ENCODE measurements around the gene VSTM4. TPM values are rescaled to one million over a fixed set of nuclear protein-coding genes. Genes with fewer than 3 reads are reported as not detected.

Gene VSTM4
- total RNA-seq, 2 experiments from 2014 or later, result 0.07 to 0.11 TPM

GRCh38 chr10:48983648-48984351, 131.5 kb downstream of the VSTM4 start:
- Mint-ChIP-seq H3K27ac (no peak overlapping the region), H3K36me3 (ENCODE audit: low read depth) (no peaks in the 10 kb centered on the region), H3K27me3 (no peaks in the 10 kb centered on the region), H3K4me1 (no peaks in the 10 kb centered on the region), H3K4me3 (no peak overlapping the region), H3K9me3 (ENCODE audit: low read depth) (no peaks in the 10 kb centered on the region)
- ATAC-seq (no peak), DNase-seq (no peak)
- intact Hi-C loops (cut with DNase I, micrococcal nuclease), result loop anchor here (5.0 to 10.0 kb wide), 3 partner anchors 134 to 529 kb away; partner anchors contain the start of gene VSTM4 (in 1 of the 2)
- CTCF ChIA-PET, result interaction anchor here (0.7 kb wide), 1 partner anchor 190 kb away, joined by 3 read pairs; no protein-coding TSS in a partner anchor
- POLR2A ChIA-PET, result no interaction called here

- Mint-ChIP-seq H3K4me3 (no peak overlapping the region), H3K36me3 (ENCODE audit: low read depth) (no peaks in the 10 kb centered on the region), H3K27me3 (no peaks in the 10 kb centered on the region), H3K27ac (no peak overlapping the region), H3K9me3 (ENCODE audit: low read depth) (no peaks in the 10 kb centered on the region), H3K4me1 (no peaks in the 10 kb centered on the region)
- intact Hi-C loops (cut with DNase I, micrococcal nuclease), result loop anchor here (5.0 to 10.0 kb wide), 3 partner anchors 135 to 530 kb away; partner anchors contain the start of gene VSTM4 (in 1 of the 2)
- ChIA-PET POLR2A (no interaction called here), CTCF (interaction anchor here (0.9 to 1.6 kb wide), 3 partner anchors 182 to 535 kb away, joined by 3 to 6 read pairs (median 4); no protein-coding TSS in a partner anchor)
- DNase-seq (no peak), ATAC-seq (no peak)
Measured at GRCh38 chr10:48982584-48982983, 132.7 kb downstream of the VSTM4 start.

- Mint-ChIP-seq H3K4me1 (no peaks in the 10 kb centered on the region), H3K27ac (no peak overlapping the region), H3K4me3 (no peak overlapping the region), H3K36me3 (ENCODE audit: low read depth) (no peaks in the 10 kb centered on the region), H3K27me3 (no peaks in the 10 kb centered on the region), H3K9me3 (ENCODE audit: low read depth) (no peaks in the 10 kb centered on the region)
- DNase-seq, result peak; percentile 69
- peak; percentile 80 for ATAC-seq
- intact Hi-C loops (cut with DNase I, micrococcal nuclease), result loop anchor here (1.0 to 10.0 kb wide), 7 partner anchors 136 to 531 kb away; partner anchors contain the start of gene VSTM4 (in 1 of the 2)
- CTCF ChIA-PET, result interaction anchor here (0.5 to 1.6 kb wide), 5 partner anchors 75 to 711 kb away, joined by 3 to 6 read pairs (median 3); no protein-coding TSS in a partner anchor
- POLR2A ChIA-PET, result no interaction called here
Measured at GRCh38 chr10:48981310-48981907, 133.9 kb downstream of the VSTM4 start.

GRCh38 chr10:48978318-48978717, 137.0 kb downstream of the VSTM4 start:
- H3K27me3 Mint-ChIP-seq, result peaks cover 2% of the 10 kb centered on the region
- no peak overlapping the region for H3K27ac Mint-ChIP-seq
- ChIA-PET POLR2A (no interaction called here), CTCF (interaction anchor here (1.5 kb wide), 1 partner anchor 19 kb away, joined by 4 read pairs; no protein-coding TSS in a partner anchor)
- ATAC-seq, result no peak
- H3K36me3 Mint-ChIP-seq (ENCODE audit: low read depth), result no peaks in the 10 kb centered on the region
- intact Hi-C loops (cut with DNase I, micrococcal nuclease), result no loop called here
- DNase-seq, result no peak
- H3K9me3 Mint-ChIP-seq (ENCODE audit: low read depth), result no peaks in the 10 kb centered on the region
- H3K4me1 Mint-ChIP-seq, result no peaks in the 10 kb centered on the region
- H3K4me3 Mint-ChIP-seq, result no peak overlapping the region

GRCh38 chr10:48976196-48976595, 139.1 kb downstream of the VSTM4 start:
- intact Hi-C loops (cut with DNase I, micrococcal nuclease), result no loop called here
- POLR2A ChIA-PET, result no interaction called here
- H3K9me3 Mint-ChIP-seq (ENCODE audit: low read depth), result no peaks in the 10 kb centered on the region
- peak; percentile 32 for DNase-seq
- CTCF ChIA-PET, result interaction anchor here (0.6 kb wide), 1 partner anchor 379 kb away, joined by 3 read pairs; no protein-coding TSS in a partner anchor
- H3K36me3 Mint-ChIP-seq (ENCODE audit: low read depth), result no peaks in the 10 kb centered on the region
- H3K27me3 Mint-ChIP-seq, result peaks cover 2% of the 10 kb centered on the region
- ATAC-seq, result no peak
- H3K4me1 Mint-ChIP-seq, result no peaks in the 10 kb centered on the region
- no peak overlapping the region for H3K4me3 Mint-ChIP-seq
- no peak overlapping the region for H3K27ac Mint-ChIP-seq

- CTCF ChIA-PET, result no interaction called here
- peaks cover 2% of the 10 kb centered on the region for H3K27me3 Mint-ChIP-seq
- ATAC-seq (no peak), DNase-seq (no peak)
- no peak overlapping the region for H3K4me3 Mint-ChIP-seq
- POLR2A ChIA-PET, result no interaction called here
- no peaks in the 10 kb centered on the region for H3K4me1 Mint-ChIP-seq
- H3K27ac Mint-ChIP-seq, result no peak overlapping the region
- no peaks in the 10 kb centered on the region for H3K36me3 Mint-ChIP-seq (ENCODE audit: low read depth)
- no peaks in the 10 kb centered on the region for H3K9me3 Mint-ChIP-seq (ENCODE audit: low read depth)
- intact Hi-C loops (cut with DNase I, micrococcal nuclease), result no loop called here
Measured at GRCh38 chr10:48974510-48975156, 140.7 kb downstream of the VSTM4 start.

- Mint-ChIP-seq H3K4me1 (no peaks in the 10 kb centered on the region), H3K27ac (no peak overlapping the region), H3K36me3 (ENCODE audit: low read depth) (no peaks in the 10 kb centered on the region), H3K4me3 (no peak overlapping the region), H3K9me3 (ENCODE audit: low read depth) (no peaks in the 10 kb centered on the region), H3K27me3 (peaks cover 2% of the 10 kb centered on the region)
- POLR2A ChIA-PET, result no interaction called here
- CTCF ChIA-PET, result no interaction called here
- DNase-seq (no peak), ATAC-seq (no peak)
- intact Hi-C loops (cut with DNase I, micrococcal nuclease), result no loop called here
Measured at GRCh38 chr10:48973065-48973464, 142.3 kb downstream of the VSTM4 start.

GRCh38 chr10:48970654-48971053, 144.7 kb downstream of the VSTM4 start:
- Mint-ChIP-seq H3K27me3 (peaks cover 2% of the 10 kb centered on the region), H3K4me1 (no peaks in the 10 kb centered on the region), H3K4me3 (no peak overlapping the region), H3K36me3 (ENCODE audit: low read depth) (no peaks in the 10 kb centered on the region), H3K9me3 (ENCODE audit: low read depth) (no peaks in the 10 kb centered on the region), H3K27ac (no peak overlapping the region)
- ChIA-PET POLR2A (no interaction called here), CTCF (interaction anchor here (0.7 kb wide), 1 partner anchor 438 kb away, joined by 4 read pairs; no protein-coding TSS in a partner anchor)
- DNase-seq (no peak), ATAC-seq (no peak)
- intact Hi-C loops (cut with DNase I, micrococcal nuclease), result no loop called here

GRCh38 chr10:48970046-48970445, 145.3 kb downstream of the VSTM4 start:
- Mint-ChIP-seq H3K4me1 (no peaks in the 10 kb centered on the region), H3K27me3 (no peaks in the 10 kb centered on the region), H3K9me3 (ENCODE audit: low read depth) (no peaks in the 10 kb centered on the region), H3K4me3 (no peak overlapping the region), H3K27ac (no peak overlapping the region), H3K36me3 (ENCODE audit: low read depth) (no peaks in the 10 kb centered on the region)
- intact Hi-C loops (cut with DNase I, micrococcal nuclease), result no loop called here
- CTCF ChIA-PET, result interaction anchor here (0.7 kb wide), 1 partner anchor 439 kb away, joined by 4 read pairs; no protein-coding TSS in a partner anchor
- no peak for DNase-seq
- POLR2A ChIA-PET, result no interaction called here
- no peak for ATAC-seq

GRCh38 chr10:48968036-48968435, 147.3 kb downstream of the VSTM4 start:
- no peaks in the 10 kb centered on the region for H3K4me1 Mint-ChIP-seq
- CTCF ChIA-PET, result no interaction called here
- no peaks in the 10 kb centered on the region for H3K27me3 Mint-ChIP-seq
- DNase-seq (no peak), ATAC-seq (no peak)
- no peak overlapping the region for H3K27ac Mint-ChIP-seq
- H3K4me3 Mint-ChIP-seq, result no peak overlapping the region
- intact Hi-C loops (cut with DNase I, micrococcal nuclease), result no loop called here
- H3K9me3 Mint-ChIP-seq (ENCODE audit: low read depth), result no peaks in the 10 kb centered on the region
- no peaks in the 10 kb centered on the region for H3K36me3 Mint-ChIP-seq (ENCODE audit: low read depth)
- POLR2A ChIA-PET, result no interaction called here

- POLR2A ChIA-PET, result no interaction called here
- no peak overlapping the region for H3K27ac Mint-ChIP-seq
Measured at GRCh38 chr10:48965460-48965859, 149.9 kb downstream of the VSTM4 start.

More at GRCh38 chr10:48965460-48965859, 149.9 kb downstream of the VSTM4 start:
- H3K27me3 Mint-ChIP-seq, result no peaks in the 10 kb centered on the region
- CTCF ChIA-PET, result interaction anchor here (0.5 to 1.7 kb wide), 3 partner anchors 86 to 309 kb away, joined by 3 to 4 read pairs (median 3); no protein-coding TSS in a partner anchor
- intact Hi-C loops (cut with DNase I, micrococcal nuclease), result no loop called here
- H3K4me3 Mint-ChIP-seq, result no peak overlapping the region
- H3K9me3 Mint-ChIP-seq (ENCODE audit: low read depth), result no peaks in the 10 kb centered on the region
- no peak for DNase-seq
- no peaks in the 10 kb centered on the region for H3K36me3 Mint-ChIP-seq (ENCODE audit: low read depth)
- no peak for ATAC-seq
- no peaks in the 10 kb centered on the region for H3K4me1 Mint-ChIP-seq
